BLaER1 (cell line): ENCODE data around the gene OSM.
"Not testable (repeated sequence)": the region's sequence is repeated elsewhere in the genome, so short reads cannot be mapped to it uniquely, and the experiment has no call there.

Experiments
- H3K27ac ChIP-seq: shearing (Covaris generic); formaldehyde crosslinking; 2 replicates; pipeline ENCODE4 v1.8.1; 2022
- H3K27me3 ChIP-seq: shearing (Covaris generic); formaldehyde crosslinking; 2 replicates; pipeline ENCODE4 v1.8.1; 2022
- H3K36me3 ChIP-seq: shearing (Covaris generic); formaldehyde crosslinking; 2 replicates; pipeline ENCODE4 v1.8.1; 2022
- H3K4me1 ChIP-seq: shearing (Covaris generic); formaldehyde crosslinking; 2 replicates; pipeline ENCODE4 v1.8.1; 2022
- H3K4me2 ChIP-seq: shearing (Covaris generic); formaldehyde crosslinking; 2 replicates; pipeline ENCODE4 v1.8.1; 2022
- H3K4me3 ChIP-seq: shearing (Covaris generic); formaldehyde crosslinking; 2 replicates; pipeline ENCODE4 v1.8.1; 2022
- H3K9ac ChIP-seq: shearing (Covaris generic); formaldehyde crosslinking; 2 replicates; pipeline ENCODE4 v1.8.1; 2022
- H3K9me3 ChIP-seq: shearing (Covaris generic); formaldehyde crosslinking; 2 replicates; pipeline ENCODE4 v1.8.1; 2022
- H4K20me1 ChIP-seq: shearing (Covaris generic); formaldehyde crosslinking; 2 replicates; pipeline ENCODE4 v1.8.1; 2022
- Cebpa-rat ChIP-seq: shearing (Covaris generic); IDR thresholded peaks from 2 replicates; pipeline ENCODE4 v1.8.1; 2022

OSM gene

DNA sequence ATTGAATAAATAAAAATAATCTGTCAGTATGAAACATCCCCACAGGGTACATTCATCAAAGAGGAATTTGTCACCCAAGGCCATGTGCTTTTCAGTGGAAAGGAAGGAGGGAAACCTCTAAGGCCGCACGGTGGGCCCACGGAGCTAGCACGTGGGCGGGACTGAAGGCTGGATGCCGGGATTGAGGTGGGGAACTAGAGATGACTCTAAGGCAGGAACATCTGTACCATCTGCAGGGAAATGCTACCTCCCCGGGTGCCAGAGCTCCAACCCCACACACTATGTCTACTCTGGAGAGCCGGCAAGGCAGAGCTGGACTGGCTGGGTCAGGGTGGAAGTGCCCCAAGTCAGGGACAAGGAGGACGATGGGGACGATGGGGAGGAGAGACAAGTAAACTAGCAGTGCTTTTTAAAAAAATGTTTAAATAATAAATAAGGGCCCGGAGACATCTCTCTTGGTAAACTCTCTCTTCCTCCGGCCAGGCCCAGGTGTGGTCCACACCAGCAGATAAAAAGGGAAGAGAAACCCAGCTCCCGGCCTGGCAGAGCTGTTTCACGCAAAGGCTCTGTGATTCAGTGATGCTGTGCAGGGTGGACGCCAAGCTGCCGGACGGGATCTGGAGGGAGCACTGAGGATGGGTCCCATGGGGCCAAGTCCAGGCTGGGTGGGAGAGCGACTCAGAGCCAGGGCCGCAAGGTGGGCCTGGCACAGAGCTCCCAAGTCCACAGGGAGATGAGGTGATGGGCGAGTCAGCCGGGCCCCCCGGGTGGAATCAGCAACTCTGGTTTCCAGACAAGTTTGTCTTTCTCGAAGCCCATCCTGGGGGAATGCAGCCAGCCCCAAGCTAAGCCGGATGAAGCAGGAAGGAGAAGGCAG is 25.9 kb downstream of the OSM start:
- no peak overlapping the region for H3K4me3 ChIP-seq
- no peak overlapping the region for H3K4me2 ChIP-seq
- peaks cover 57% of the 10 kb centered on the region for H3K4me1 ChIP-seq
- no peak for TF ChIP-seq Cebpa-rat
- H3K9me3 ChIP-seq, result no peaks in the 10 kb centered on the region
- H4K20me1 ChIP-seq, result no peaks in the 10 kb centered on the region
- H3K27ac ChIP-seq, result no peak overlapping the region
- H3K36me3 ChIP-seq, result no peaks in the 10 kb centered on the region
- no peak overlapping the region for H3K9ac ChIP-seq
- H3K27me3 ChIP-seq, result peaks cover 12% of the 10 kb centered on the region

DNA sequence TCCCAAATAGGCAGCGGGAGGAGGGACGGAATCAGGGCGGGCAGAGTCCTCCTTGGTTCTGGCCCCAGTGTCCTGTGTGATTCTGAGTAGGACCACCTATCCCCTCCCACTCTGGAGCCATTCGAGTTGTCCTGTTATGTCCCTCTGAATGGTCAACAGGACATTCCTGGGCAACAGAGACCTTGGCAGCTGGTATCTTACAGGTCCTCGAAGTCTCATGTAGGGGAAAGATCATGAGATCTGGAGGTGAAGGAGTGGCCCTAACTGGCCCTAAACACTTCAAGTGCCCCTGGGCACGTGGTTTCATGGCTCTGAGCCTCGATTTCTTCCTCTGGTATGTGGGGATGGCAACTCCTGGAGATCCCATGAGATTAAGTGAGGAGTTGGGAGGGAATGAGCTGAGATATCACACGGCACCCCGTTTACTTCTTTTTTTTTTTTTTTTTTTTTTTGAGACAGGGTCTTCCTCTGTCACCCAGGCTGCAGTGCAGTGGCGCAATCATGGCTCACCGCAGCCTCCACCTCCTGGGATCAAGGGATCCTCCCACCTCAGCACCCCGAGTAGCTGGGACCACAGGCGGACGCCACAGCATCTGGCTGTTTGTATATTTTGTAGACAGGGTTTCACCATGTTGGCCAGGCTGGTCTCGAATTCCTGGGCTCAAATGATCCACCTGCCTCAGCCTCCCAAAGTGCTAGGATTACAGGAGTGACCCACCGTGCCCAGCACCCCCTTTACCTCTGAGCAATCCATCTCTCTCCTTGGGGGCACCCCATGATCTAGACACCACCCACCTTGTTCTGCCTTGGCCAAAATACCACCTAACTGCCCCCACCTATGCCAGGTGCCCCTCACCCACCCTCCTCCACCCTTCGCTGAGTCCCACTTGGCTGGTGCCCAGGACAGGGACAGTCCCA is 26.9 kb downstream of the OSM start:
- Histone ChIP-seq H3K9me3 (no peaks in the 10 kb centered on the region), H3K4me2 (no peak overlapping the region), H4K20me1 (no peaks in the 10 kb centered on the region), H3K27me3 (peaks cover 2% of the 10 kb centered on the region; the same call in 1 of the 2 replicates), H3K4me1 (peaks cover 59% of the 10 kb centered on the region), H3K4me3 (no peak overlapping the region), H3K27ac (no peak overlapping the region), H3K36me3 (no peaks in the 10 kb centered on the region), H3K9ac (no peak overlapping the region)
- no peak for TF ChIP-seq Cebpa-rat

DNA sequence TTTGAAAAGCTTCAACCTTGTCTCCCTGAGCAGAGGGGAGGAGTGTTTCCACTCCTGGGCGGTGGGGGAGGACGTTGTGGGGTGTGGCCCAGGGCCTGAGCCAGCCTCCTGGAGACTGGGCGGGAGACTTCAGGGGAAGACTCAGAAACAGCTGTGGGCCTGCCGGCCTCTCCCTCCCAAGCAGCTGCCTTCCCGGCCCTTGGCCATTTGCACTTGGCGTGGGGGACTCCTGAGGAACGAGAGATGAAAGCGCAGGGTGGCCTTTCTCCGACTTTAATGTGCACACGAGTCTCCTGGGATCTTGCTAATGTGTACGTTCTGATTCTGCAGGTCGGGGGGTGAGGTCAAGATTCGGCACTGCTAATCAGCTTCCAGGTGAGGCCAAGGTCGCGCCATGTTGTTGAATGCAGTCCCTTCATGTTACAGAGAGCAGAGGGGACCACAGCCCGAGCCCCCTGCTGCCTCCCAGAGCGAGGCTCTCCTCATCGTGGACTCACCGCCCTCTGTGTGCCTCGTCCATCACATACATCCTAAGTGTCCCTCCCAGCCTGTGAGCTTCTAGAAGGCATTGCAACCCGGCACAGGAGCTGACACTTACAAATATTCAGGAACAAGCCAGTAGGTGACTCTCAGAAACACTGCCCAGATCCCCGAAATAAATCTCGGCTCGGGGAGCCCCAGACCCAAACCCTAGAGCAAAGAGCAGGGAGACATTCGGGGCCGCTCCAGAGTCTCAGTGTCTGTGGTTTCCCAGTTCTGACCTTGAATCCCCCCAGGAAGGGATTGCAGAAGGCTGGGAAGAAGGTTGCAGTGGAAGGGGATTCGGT is 27.8 kb downstream of the OSM start:
- Histone ChIP-seq H3K27ac (no peak overlapping the region), H3K4me1 (peaks cover 55% of the 10 kb centered on the region)

DNA sequence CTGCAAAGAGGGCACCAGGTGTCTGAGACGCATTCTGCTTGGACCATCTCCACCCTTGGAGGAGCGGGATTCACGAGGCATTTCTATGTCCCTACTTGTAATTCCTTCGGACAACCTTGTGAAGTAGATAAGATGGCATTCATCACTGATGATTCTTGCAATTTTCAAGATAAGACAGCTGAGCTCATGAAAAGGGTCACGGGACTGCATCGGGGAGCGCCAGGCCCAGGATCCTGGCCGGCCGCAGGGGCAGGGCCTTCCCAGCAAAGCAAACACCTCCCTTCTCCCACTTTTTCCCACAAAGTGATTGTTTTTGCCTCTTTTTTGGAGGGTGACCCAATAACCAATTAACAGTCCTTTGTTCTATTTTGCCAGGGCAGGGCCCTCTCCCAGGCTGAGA is 28.5 kb downstream of the OSM start:
- Histone ChIP-seq H3K4me1 (peaks cover 55% of the 10 kb centered on the region), H3K9ac (no peak overlapping the region), H3K4me3 (no peak overlapping the region), H3K27me3 (no peaks in the 10 kb centered on the region), H3K27ac (no peak overlapping the region), H3K9me3 (no peaks in the 10 kb centered on the region), H4K20me1 (no peaks in the 10 kb centered on the region), H3K36me3 (no peaks in the 10 kb centered on the region), H3K4me2 (peak overlapping the region; percentile 79)
- no peak for TF ChIP-seq Cebpa-rat

More for the DNA sequence above, 27.8 kb downstream of the OSM start:
- Histone ChIP-seq H3K4me3 (no peak overlapping the region), H3K9me3 (no peaks in the 10 kb centered on the region), H3K27me3 (no peaks in the 10 kb centered on the region), H3K36me3 (no peaks in the 10 kb centered on the region), H4K20me1 (no peaks in the 10 kb centered on the region), H3K4me2 (peak overlapping the region; percentile 79), H3K9ac (no peak overlapping the region)
- TF ChIP-seq Cebpa-rat, result no peak

DNA sequence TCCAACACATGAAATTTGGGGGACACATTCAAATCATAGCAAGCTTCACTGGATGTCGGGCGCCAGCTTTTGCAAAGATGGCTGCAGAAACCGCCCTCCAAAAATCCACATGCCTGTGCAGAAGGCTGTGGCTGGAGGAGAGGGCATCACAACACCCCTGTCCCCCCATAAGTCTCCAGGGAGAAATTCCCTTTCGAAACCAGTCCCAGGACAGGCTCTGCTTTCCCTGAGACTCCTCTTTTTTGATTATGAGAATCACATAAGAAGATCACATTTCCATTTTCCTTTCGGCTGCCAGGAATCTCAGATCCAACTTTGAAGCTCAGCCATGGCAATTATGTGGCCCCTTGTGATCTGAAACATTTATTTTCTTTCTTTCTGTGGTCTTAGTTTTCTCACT is 29.8 kb downstream of the OSM start:
- Histone ChIP-seq H3K27me3 (no peaks in the 10 kb centered on the region), H3K9ac (no peak overlapping the region), H3K27ac (no peak overlapping the region), H3K36me3 (no peaks in the 10 kb centered on the region), H3K4me2 (peak overlapping the region; percentile 79), H4K20me1 (no peaks in the 10 kb centered on the region), H3K4me1 (peaks cover 65% of the 10 kb centered on the region), H3K9me3 (no peaks in the 10 kb centered on the region), H3K4me3 (no peak overlapping the region)
- no peak for TF ChIP-seq Cebpa-rat

DNA sequence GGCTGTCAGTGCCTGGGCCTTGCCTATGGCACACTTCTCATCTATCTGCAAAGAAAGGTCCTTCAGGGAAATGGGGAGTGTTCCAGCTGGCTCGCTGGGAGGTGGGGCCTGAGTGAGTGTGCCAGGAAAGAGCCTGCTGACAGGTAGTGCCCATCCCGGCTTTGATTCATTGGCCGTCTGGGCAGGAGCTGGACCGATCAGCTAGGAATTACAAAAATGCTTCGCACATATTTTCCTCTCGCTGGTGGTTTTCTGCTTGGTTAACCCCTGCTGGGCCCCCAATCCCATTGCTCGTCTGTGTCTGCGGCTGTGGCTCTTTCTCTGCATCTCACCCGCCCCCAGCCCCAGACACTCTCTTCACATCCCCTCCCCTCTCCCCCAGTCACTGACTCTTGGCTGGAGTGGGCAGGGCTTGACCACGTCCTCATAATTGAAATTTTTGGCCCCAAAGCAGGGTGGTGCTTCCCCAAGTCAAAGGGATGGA is 30.9 kb downstream of the OSM start:
- Histone ChIP-seq H3K4me3 (no peak overlapping the region), H3K9ac (no peak overlapping the region; the same call in 1 of the 2 replicates), H3K36me3 (no peaks in the 10 kb centered on the region), H3K4me1 (peaks cover 60% of the 10 kb centered on the region), H3K27ac (no peak overlapping the region), H3K4me2 (peak overlapping the region; percentile 79), H4K20me1 (no peaks in the 10 kb centered on the region), H3K27me3 (no peaks in the 10 kb centered on the region), H3K9me3 (no peaks in the 10 kb centered on the region)
- TF ChIP-seq Cebpa-rat, result no peak

DNA sequence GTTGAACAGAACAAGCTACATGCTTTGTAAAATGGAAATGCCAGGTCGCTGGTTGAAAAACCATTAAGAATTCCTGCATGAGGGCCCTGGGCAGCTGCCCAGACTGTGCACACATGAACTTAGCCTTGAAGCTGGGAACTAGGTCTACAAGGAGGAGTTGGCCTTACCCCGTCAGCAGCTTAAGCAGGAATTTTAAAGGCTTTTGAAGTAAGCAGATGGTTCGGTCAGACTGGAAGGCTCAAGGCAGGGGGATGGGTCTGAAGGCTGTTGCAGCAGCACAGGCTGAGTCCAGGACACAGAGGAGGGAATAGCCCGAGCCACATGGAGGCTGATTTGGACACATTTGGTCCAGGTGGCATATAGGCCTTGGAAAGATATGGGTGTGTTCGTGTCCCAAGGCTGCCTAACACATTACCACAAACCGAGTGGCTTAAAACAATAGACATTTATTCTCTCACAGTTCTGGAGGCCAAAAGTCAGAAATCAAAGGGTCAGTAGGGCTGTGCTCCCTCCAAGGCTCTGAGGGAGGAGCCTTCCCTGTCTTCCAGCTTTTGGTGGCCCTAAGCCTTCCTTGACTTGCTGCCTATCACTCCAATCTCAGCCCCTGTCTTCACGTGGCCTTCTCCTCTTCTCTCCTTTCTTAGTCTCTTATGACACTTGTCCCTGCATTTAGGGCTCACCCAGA is 31.7 kb downstream of the OSM start:
- Histone ChIP-seq H3K36me3 (no peaks in the 10 kb centered on the region), H4K20me1 (no peaks in the 10 kb centered on the region), H3K9me3 (no peaks in the 10 kb centered on the region), H3K4me2 (peak overlapping the region; percentile 79), H3K4me3 (no peak overlapping the region), H3K27me3 (no peaks in the 10 kb centered on the region), H3K9ac (no peak overlapping the region), H3K4me1 (peaks cover 57% of the 10 kb centered on the region), H3K27ac (no peak overlapping the region)
- no peak for TF ChIP-seq Cebpa-rat

DNA sequence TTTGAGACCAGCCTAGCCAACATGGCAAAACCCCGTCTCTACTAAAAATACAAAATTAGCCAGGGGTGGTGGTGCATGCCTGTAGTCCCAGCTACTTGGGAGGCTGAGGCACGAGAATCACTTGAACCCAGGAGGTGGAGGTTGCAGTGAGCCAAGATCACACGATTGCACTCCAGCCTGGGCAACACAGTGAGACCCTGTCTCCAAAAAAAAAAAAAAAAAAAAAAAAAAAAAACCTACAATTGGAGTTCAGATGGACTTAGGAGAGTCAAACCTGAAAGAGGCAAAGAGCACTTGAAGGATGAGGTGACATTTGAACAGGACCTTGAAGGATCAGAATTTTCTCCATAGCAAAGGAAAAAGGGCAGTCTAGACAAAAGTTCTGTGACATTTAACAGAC is 32.3 kb downstream of the OSM start:
- not testable (repeated sequence) for H3K9ac ChIP-seq, H3K36me3 ChIP-seq, H3K27me3 ChIP-seq, H4K20me1 ChIP-seq, H3K9me3 ChIP-seq, H3K4me3 ChIP-seq, H3K27ac ChIP-seq, H3K4me2 ChIP-seq
- peaks cover 57% of the 10 kb centered on the region for H3K4me1 ChIP-seq

DNA sequence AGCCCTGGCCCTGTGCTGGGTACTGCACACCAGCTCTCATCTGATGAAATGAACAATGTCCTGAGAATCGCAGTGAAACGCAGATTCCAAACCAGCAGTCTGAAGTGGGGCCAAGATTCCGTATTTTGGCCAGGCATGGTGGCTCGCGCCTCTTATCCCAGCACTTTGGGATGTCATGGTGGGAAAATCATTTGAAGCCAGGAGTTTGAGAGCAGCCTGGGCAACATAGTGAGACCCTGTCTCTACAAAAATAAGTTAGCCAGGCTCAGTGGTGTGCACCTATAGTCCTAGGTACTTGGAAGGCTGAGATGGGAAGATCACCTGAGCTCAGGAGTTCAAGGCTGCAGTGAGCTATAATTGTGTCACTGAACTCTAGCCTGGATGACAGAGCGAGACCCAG is 33.1 kb downstream of the OSM start:
- Histone ChIP-seq H3K27me3 (no peaks in the 10 kb centered on the region), H3K27ac (no peak overlapping the region), H3K4me2 (no peak overlapping the region), H3K4me1 (peaks cover 58% of the 10 kb centered on the region), H3K36me3 (no peaks in the 10 kb centered on the region), H3K9ac (no peak overlapping the region), H3K9me3 (no peaks in the 10 kb centered on the region), H3K4me3 (no peak overlapping the region), H4K20me1 (no peaks in the 10 kb centered on the region)
- no peak for TF ChIP-seq Cebpa-rat
